Measurements from ENCODE around the gene POLR2L. TPM values are rescaled to one million over a fixed set of nuclear protein-coding genes. Genes with fewer than 3 reads are reported as not detected.

The POLR2L gene
- total RNA-seq, 1 donor from 2014 or later = 76.7 TPM

DNA sequence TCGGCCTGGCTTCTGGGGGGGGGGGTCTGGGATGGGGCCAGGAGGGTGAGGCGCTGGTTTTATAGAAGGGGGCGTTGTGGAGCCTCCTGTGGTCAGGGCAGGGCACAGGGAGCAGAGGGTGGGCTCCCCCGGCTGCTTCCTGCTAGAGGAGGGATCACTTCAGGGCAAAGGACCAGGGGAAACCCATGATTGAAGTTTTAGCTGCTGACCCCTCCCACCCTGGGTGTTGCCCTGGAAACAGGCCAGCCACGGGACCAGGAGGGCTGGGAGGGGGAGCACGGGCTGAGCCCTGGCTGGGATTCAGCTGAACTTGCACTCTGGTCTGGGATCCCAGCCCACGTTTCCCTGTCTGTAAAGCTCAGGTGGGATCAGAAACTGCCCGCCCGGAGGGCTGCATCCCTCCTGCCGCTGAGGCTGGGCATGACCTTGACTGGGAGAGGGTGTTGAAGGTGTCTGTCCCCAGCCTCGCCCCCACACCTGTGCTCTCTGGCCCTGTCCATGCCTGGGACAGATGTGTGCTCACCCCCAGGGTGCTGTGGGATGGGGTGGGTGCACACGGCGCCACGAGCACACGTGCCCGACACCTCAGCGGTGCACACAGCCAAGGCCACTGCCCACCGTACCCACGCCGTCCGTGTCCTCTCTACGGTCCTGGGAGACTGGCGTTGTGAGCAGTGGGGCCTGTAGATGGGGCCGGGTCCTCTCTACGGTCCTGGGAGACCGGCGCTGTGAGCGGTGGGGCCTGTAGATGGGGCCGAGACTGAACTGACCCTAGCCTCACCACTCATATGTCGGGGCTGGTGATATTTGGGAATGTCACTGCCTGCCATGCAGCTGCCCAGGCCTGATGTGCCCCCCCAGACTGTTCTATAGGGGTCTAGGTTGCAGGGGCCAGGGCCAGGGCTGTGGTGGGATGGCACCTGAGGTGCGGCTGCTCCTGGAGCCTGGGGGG is 2.6 kb upstream of the POLR2L start:
- TF ChIP-seq CTCF (IDR thresholded peaks at IDR 0.05; ENCODE audit: unreplicated experiment) = no peak
- Mint-ChIP-seq H3K4me3 (ENCODE audit: unreplicated experiment) (peak overlapping the region; percentile 59), H3K4me1 (ENCODE audit: unreplicated experiment) (peaks cover 10% of the 10 kb centered on the region), H3K36me3 (ENCODE audit: low read depth, unreplicated experiment) (no peaks in the 10 kb centered on the region), H3K27ac (ENCODE audit: unreplicated experiment) (peak overlapping the region; percentile 74), H3K9me3 (ENCODE audit: unreplicated experiment) (no peaks in the 10 kb centered on the region), H3K27me3 (ENCODE audit: unreplicated experiment) (peaks cover 8% of the 10 kb centered on the region)
- peak; percentile 72 for DNase-seq (ENCODE audit: low spot score)

- peak overlapping the region; percentile 61 for H3K27ac Mint-ChIP-seq (ENCODE audit: unreplicated experiment)
- peaks cover 10% of the 10 kb centered on the region for H3K4me1 Mint-ChIP-seq (ENCODE audit: unreplicated experiment)
- H3K27me3 Mint-ChIP-seq (ENCODE audit: unreplicated experiment) = peaks cover 8% of the 10 kb centered on the region
- peak; percentile 77 for DNase-seq (ENCODE audit: low spot score)
- no peaks in the 10 kb centered on the region for H3K9me3 Mint-ChIP-seq (ENCODE audit: unreplicated experiment)
- no peaks in the 10 kb centered on the region for H3K36me3 Mint-ChIP-seq (ENCODE audit: low read depth, unreplicated experiment)
- peak overlapping the region; percentile 85 for H3K4me3 Mint-ChIP-seq (ENCODE audit: unreplicated experiment)
- TF ChIP-seq CTCF (IDR thresholded peaks at IDR 0.05; ENCODE audit: unreplicated experiment) = no peak
Measured at GRCh38 chr11:843818-844692, 1.7 kb upstream of the POLR2L start.

DNA sequence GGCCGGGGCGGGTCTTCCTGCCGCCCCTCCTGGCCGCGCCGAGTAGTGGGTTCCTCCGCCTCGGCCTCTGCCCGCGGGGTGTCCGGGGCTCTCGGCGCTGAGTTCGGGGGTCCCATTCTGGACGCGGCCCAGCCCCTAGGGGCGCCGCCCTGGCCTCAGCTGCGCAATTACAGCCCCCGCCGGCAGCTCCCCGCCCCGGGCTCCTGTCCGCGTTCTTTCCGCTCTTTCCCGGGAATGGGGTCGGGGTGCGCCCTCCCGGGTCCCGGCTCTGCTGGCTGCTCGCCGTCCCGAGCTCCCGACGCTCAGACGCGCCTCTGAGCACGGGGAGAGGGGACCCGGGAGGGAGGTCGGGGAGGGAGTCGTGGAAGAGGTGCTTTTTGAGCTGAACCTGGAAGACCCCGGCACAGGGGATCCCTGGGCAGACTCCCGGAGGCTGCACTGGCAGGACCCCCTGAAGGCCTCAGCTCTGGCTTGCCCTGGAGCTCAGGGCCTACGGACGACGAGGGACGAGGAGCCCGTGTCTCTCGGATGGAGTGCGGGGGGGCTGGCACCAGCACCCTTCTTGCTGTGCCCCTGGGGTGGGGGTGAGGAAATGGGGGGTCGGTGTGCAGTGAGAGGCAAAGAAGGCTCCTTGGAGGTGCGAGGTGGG is 881 bp upstream of the POLR2L start:
- Mint-ChIP-seq H3K27me3 (ENCODE audit: unreplicated experiment) (peaks cover 5% of the 10 kb centered on the region), H3K36me3 (ENCODE audit: low read depth, unreplicated experiment) (no peaks in the 10 kb centered on the region), H3K4me1 (ENCODE audit: unreplicated experiment) (peaks cover 10% of the 10 kb centered on the region), H3K9me3 (ENCODE audit: unreplicated experiment) (no peaks in the 10 kb centered on the region), H3K27ac (ENCODE audit: unreplicated experiment) (no peak overlapping the region), H3K4me3 (ENCODE audit: unreplicated experiment) (peak overlapping the region; percentile 85)
- DNase-seq (ENCODE audit: low spot score) = no peak
- TF ChIP-seq CTCF (IDR thresholded peaks at IDR 0.05; ENCODE audit: unreplicated experiment) = peak; percentile 25

GRCh38 chr11:841981-842369 is 354 bp downstream of the POLR2L start:
- H3K27me3 Mint-ChIP-seq (ENCODE audit: unreplicated experiment) = peaks cover 5% of the 10 kb centered on the region
- no peaks in the 10 kb centered on the region for H3K9me3 Mint-ChIP-seq (ENCODE audit: unreplicated experiment)
- TF ChIP-seq CTCF (IDR thresholded peaks at IDR 0.05; ENCODE audit: unreplicated experiment) = no peak
- no peak for DNase-seq (ENCODE audit: low spot score)
- peak overlapping the region; percentile 93 for H3K4me3 Mint-ChIP-seq (ENCODE audit: unreplicated experiment)
- H3K4me1 Mint-ChIP-seq (ENCODE audit: unreplicated experiment) = peaks cover 10% of the 10 kb centered on the region
- no peak overlapping the region for H3K27ac Mint-ChIP-seq (ENCODE audit: unreplicated experiment)
- no peaks in the 10 kb centered on the region for H3K36me3 Mint-ChIP-seq (ENCODE audit: low read depth, unreplicated experiment)

Data from endothelial cell (in vitro differentiated cells).